Measurements from ENCODE around the gene CC2D2B. TPM values are rescaled to one million over a fixed set of nuclear protein-coding genes. Genes with fewer than 3 reads are reported as not detected.

CC2D2B gene
- total RNA-seq, 2 donors from 2014 or later: 0.22 TPM; not detected in 1

Other genes starting within 250 kb of the CC2D2B start
- 10 to 100 TPM; 18.6 to 37.6 TPM for gene TCTN3, start 214.0 kb upstream of the CC2D2B start, total RNA-seq
- gene ENTPD1, start 151.8 kb upstream of the CC2D2B start, total RNA-seq: 10 to 100 TPM in 1 of 2 donors, under 1 TPM in 1; 0.53 to 12.9 TPM
- 1 to 10 TPM; 5.6 to 6.4 TPM for gene CCNJ, start 135.6 kb downstream of the CC2D2B start, total RNA-seq
- gene ZNF518A, start 222.3 kb downstream of the CC2D2B start, total RNA-seq: 10 to 100 TPM; 26.6 to 34.7 TPM